RWPE2 (cell line): Measurements from ENCODE around the gene UBE2E2.
"Not testable (repeated sequence)": the region's sequence is repeated elsewhere in the genome, so short reads cannot be mapped to it uniquely, and the experiment has no call there.

Source experiments
- ATAC-seq: fragments of 200-7000 bp; cut with Tn5 transposase; 3 replicates; pipeline ENCODE4 v1.9.1; 2021; ENCODE audit warnings: low read depth
- DNase-seq: peaks from one replicate; pipeline ENCODE4 v3.0.0-alpha.2; 2020; ENCODE audit warnings: low spot score
- H3K27ac ChIP-seq: fragments of 450-650 bp; 2 replicates; pipeline ENCODE4 v1.5.1; 2017; ENCODE audit warnings: mild to moderate bottlenecking; ENCODE audit not compliant: poor library complexity, severe bottlenecking
- H3K27me3 ChIP-seq: fragments of 250-450 bp; sonication (Bioruptor Pico); 2 replicates; pipeline ENCODE4 v1.5.1; 2021; ENCODE audit warnings: mild to moderate bottlenecking, moderate library complexity; ENCODE audit not compliant: insufficient read depth, poor library complexity, severe bottlenecking
- H3K36me3 ChIP-seq: fragments of 250-450 bp; sonication (Bioruptor Pico); 2 replicates; pipeline ENCODE4 v1.5.1; 2020; ENCODE audit warnings: low read depth, mild to moderate bottlenecking, moderate library complexity
- H3K4me1 ChIP-seq: fragments of 250-450 bp; sonication (Bioruptor Pico); 2 replicates; pipeline ENCODE4 v1.5.1; 2021; ENCODE audit warnings: mild to moderate bottlenecking, moderate library complexity; ENCODE audit not compliant: insufficient read depth, poor library complexity, severe bottlenecking
- H3K4me3 ChIP-seq: fragments of 250-450 bp; sonication (Bioruptor Pico); 2 replicates; pipeline ENCODE4 v1.5.1; 2021; ENCODE audit warnings: mild to moderate bottlenecking, moderate library complexity; ENCODE audit not compliant: severe bottlenecking
- H3K9me3 ChIP-seq: fragments of 250-450 bp; sonication (Bioruptor Pico); 2 replicates; pipeline ENCODE4 v1.5.1; 2021; ENCODE audit warnings: mild to moderate bottlenecking, moderate library complexity; ENCODE audit not compliant: severe bottlenecking
- TF ChIP-seq, protein P1 (sequence below): fragments of 450-650 bp; IDR thresholded peaks from one replicate; pipeline ENCODE4 v1.5.1; 2017; ENCODE audit warnings: mild to moderate bottlenecking, moderate library complexity; ENCODE audit not compliant: poor library complexity, severe bottlenecking

UBE2E2 gene

DNA sequence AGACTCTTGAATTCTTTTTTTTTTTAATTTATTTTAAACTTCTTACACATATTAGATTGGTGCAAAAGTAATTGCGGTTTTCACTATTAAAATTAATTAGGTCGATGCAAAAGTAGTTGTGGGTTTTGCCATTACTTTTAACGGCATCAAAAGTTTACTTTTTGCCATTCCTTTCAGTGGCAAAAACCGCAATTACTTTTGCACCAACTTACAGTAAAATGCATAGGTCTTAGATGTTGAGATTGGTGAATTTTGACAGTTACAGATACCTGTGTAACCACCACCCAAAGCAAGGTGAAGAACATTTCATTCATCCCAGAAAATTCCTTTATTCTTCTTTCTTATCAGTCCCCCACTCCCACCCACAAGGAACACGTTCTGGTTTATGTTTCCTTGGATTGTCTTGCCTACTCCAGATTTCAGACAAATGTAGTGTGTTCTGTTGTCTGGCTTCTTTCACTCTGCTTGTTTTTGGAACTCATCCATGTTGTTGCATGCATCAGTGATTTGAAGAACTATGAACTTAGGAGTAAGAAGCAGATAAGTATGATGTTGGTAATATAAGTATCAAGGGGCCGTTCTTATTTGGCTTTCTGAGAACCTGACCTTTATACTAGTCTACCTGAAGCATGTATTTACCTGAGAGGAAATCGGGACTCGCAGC is 404.2 kb downstream of the UBE2E2 start:
- DNase-seq (no peak), ATAC-seq (no peak)
- Histone ChIP-seq H3K9me3 (no peaks in the 10 kb centered on the region), H3K27me3 (no peaks in the 10 kb centered on the region), H3K4me3 (no peak overlapping the region), H3K27ac (no peak overlapping the region), H3K4me1 (peaks cover 4% of the 10 kb centered on the region), H3K36me3 (no peaks in the 10 kb centered on the region)
- TF ChIP-seq, protein P1, sequence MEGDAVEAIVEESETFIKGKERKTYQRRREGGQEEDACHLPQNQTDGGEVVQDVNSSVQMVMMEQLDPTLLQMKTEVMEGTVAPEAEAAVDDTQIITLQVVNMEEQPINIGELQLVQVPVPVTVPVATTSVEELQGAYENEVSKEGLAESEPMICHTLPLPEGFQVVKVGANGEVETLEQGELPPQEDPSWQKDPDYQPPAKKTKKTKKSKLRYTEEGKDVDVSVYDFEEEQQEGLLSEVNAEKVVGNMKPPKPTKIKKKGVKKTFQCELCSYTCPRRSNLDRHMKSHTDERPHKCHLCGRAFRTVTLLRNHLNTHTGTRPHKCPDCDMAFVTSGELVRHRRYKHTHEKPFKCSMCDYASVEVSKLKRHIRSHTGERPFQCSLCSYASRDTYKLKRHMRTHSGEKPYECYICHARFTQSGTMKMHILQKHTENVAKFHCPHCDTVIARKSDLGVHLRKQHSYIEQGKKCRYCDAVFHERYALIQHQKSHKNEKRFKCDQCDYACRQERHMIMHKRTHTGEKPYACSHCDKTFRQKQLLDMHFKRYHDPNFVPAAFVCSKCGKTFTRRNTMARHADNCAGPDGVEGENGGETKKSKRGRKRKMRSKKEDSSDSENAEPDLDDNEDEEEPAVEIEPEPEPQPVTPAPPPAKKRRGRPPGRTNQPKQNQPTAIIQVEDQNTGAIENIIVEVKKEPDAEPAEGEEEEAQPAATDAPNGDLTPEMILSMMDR: no peak

DNA sequence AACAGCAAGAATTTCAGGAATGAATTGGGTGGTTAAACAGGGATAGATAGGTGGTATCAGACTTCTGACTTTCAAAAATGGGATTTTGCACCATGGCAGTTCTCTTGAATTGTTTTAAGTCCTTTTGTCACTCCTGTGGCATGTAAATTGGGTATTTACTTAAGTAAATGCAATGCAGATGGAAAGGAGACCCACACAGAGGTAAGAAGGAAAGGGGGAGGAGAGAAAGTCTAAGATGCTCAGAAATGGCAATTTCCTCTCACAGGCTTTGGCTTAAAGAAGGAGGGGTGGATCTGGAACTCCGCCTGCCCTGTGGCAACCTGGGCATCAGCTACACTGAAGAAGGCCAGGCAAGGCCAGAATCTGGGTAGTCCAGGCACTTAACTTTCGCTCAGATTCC is 405.5 kb downstream of the UBE2E2 start:
- H3K9me3 ChIP-seq: no peaks in the 10 kb centered on the region
- ATAC-seq (no peak), DNase-seq (no peak)
- no peak overlapping the region for H3K4me3 ChIP-seq
- H3K27ac ChIP-seq: no peak overlapping the region
- no peaks in the 10 kb centered on the region for H3K27me3 ChIP-seq
- TF ChIP-seq, protein P1: no peak
- no peaks in the 10 kb centered on the region for H3K36me3 ChIP-seq
- peaks cover 14% of the 10 kb centered on the region for H3K4me1 ChIP-seq

DNA sequence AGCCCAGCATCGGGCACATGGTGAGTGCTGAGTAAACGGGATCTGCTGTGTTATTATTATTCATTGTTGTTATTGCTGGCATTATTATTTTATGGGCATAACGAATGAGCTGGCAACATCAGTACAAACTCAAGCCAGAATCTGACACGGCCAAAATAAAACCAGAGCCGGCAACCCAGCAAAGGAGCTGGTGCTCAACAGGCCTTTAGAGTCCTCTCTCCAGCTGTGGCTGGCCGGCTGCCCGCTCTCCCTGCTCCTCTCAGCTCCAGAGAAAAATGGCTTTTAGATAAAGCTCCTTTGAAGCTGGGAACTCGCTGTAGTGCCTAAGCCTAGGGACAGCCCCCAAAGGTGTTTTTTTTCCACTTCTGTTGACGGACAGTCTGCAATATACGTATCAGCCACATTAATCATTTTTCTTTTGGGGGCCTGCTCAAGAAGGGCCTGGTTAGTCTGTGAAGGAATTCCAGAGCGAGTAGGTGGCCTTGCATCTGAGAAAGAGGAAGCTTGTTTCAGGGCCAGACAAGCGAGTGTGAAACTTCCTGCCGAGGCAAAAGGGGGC is 408.7 kb downstream of the UBE2E2 start:
- H3K4me3 ChIP-seq: no peak overlapping the region
- TF ChIP-seq, protein P1: no peak
- H3K27ac ChIP-seq: peak overlapping the region; percentile 18
- DNase-seq (no peak), ATAC-seq (peak; percentile 23; the same call in 2 of the 3 replicates)
- H3K27me3 ChIP-seq: no peaks in the 10 kb centered on the region
- no peaks in the 10 kb centered on the region for H3K9me3 ChIP-seq
- peaks cover 14% of the 10 kb centered on the region for H3K4me1 ChIP-seq
- H3K36me3 ChIP-seq: no peaks in the 10 kb centered on the region

DNA sequence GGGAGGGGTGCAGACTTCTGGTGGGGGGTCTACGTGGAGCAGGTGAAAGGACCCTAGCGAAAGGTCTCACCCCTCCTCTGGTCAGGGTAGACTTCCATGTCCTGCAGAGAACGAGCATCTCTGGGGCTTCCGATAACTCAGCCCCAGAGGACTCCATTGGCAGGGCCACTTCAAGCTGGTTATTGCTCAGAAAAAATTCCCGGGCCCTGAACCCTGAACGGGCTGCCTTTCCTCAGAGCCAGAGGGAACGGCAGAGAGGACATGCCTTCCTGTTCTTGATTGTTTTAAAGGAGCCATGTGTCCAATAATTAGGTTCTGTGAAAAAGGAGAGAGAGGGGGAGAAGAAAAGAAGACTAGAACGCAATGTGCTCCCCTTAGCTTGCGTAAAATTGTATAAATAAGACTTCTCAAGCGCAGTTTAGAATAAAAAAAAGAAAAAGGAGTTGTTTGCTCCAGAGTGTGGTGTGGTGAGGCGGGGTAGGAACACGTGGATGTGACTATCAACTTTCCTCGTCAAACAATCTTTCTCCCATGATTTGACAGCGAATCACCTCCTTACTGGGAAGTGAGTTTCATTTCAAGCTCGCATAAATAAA is 409.3 kb downstream of the UBE2E2 start:
- H3K9me3 ChIP-seq: no peaks in the 10 kb centered on the region
- peak; percentile 70; the same call in 2 of the 3 replicates for ATAC-seq
- no peak for DNase-seq
- H3K27ac ChIP-seq: peak overlapping the region; percentile 18
- H3K4me3 ChIP-seq: no peak overlapping the region
- TF ChIP-seq, protein P1: no peak
- no peaks in the 10 kb centered on the region for H3K36me3 ChIP-seq
- peaks cover 14% of the 10 kb centered on the region for H3K4me1 ChIP-seq
- H3K27me3 ChIP-seq: no peaks in the 10 kb centered on the region

DNA sequence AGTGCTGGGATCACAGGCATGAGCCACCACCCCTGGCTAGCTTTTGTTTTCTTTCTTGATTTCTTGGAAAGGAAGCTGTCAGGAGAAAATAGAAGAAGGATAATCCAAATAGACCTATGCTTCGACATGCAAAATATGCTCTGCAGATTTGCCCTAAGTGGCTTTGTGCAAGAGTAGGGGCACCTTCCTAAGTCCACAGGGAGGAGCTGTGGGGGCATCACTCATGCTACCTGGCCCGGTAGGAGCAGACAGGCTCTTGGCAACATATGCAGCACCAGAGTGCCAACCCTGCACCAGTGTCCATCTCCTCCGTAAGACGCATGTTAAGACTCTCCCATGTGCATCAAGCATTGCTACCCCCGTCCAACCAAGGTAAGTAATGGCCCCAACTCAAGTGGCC is 411.9 kb downstream of the UBE2E2 start:
- Histone ChIP-seq H3K4me1 (peaks cover 18% of the 10 kb centered on the region), H3K36me3 (no peaks in the 10 kb centered on the region), H3K27me3 (no peaks in the 10 kb centered on the region), H3K4me3 (no peak overlapping the region), H3K27ac (no peak overlapping the region), H3K9me3 (no peaks in the 10 kb centered on the region)
- no peak for ATAC-seq
- no peak for DNase-seq
- TF ChIP-seq, protein P1: no peak

DNA sequence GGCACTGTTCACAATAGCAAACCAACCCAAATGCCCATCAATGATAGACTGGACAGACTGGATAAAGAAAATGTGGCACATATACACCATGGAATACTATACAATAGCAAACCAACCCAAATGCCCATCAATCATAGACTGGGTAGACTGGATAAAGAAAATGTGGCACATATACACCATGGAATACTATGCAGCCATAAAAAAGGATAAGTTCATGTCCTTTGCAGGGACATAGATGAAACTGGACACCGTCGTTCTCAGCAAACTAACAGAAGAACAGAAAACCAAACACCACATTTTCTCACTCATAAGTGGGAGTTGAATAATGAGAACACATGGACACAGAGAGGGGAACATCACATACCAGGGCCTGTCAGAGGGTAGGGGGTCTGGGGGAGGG is 415.3 kb downstream of the UBE2E2 start:
- not testable (repeated sequence) for DNase-seq, H3K9me3 ChIP-seq, H3K36me3 ChIP-seq, H3K27me3 ChIP-seq, H3K4me1 ChIP-seq, H3K27ac ChIP-seq, H3K4me3 ChIP-seq, ATAC-seq
